Skin epidermis (tissue), 12 donors: Measurements from ENCODE around the gene THRSP.
A peak's percentile ranks its signal among the peaks of the same experiment; 100 is the strongest.
"Not testable (repeated sequence)": the region's sequence is repeated elsewhere in the genome, so short reads cannot be mapped to it uniquely, and the experiment has no call there.

Experiments
- H3K27ac ChIP-seq, 21 experiments: fragments of 200-600 bp; sonication (generic) in 11 of 21; one replicate each; pipeline ENCODE4 v1.5.0; 2020; ENCODE audit warnings: mild to moderate bottlenecking in 3 of 21, inconsistent platforms in 2 of 21, moderate library complexity in 2 of 21
- H3K4me3 ChIP-seq, 7 experiments: fragments of 200-600 bp; sonication (generic) in 2 of 7; one replicate each; pipeline ENCODE4 v1.5.0; 2020; ENCODE audit warnings: inconsistent platforms in 2 of 7, mild to moderate bottlenecking in 2 of 7, moderate library complexity in 1 of 7

The THRSP gene

GRCh38 chr11:78060533-78060932 is 3.1 kb upstream of the THRSP start:
- no peak overlapping the region for H3K4me3 ChIP-seq
- no peak overlapping the region for H3K27ac ChIP-seq

- H3K27ac ChIP-seq: peak overlapping the region in 2 of 21 experiments; percentile 24 to 51
- H3K4me3 ChIP-seq: no peak overlapping the region
Observed at GRCh38 chr11:78061088-78061920, 2.4 kb upstream of the THRSP start.

GRCh38 chr11:78061921-78062311 is 1.7 kb upstream of the THRSP start:
- peak overlapping the region in 1 of 21 experiments; percentile 51 for H3K27ac ChIP-seq
- H3K4me3 ChIP-seq: no peak overlapping the region

GRCh38 chr11:78062671-78063070 is 990 bp upstream of the THRSP start:
- H3K4me3 ChIP-seq: no peak overlapping the region
- H3K27ac ChIP-seq: peak overlapping the region in 1 of 21 experiments; percentile 51

GRCh38 chr11:78065203-78065602 is 1.5 kb downstream of the THRSP start:
- H3K4me3 ChIP-seq: no peak overlapping the region
- H3K27ac ChIP-seq: no peak overlapping the region

- peak overlapping the region in 1 of 21 experiments; percentile 15 for H3K27ac ChIP-seq
Observed at GRCh38 chr11:78066471-78066870, 2.8 kb downstream of the THRSP start.

GRCh38 chr11:78067704-78068103 is 4.0 kb downstream of the THRSP start:
- Histone ChIP-seq H3K4me3 (no peak overlapping the region), H3K27ac (no peak overlapping the region)

More at GRCh38 chr11:78066471-78066870, 2.8 kb downstream of the THRSP start:
- H3K4me3 ChIP-seq: no peak overlapping the region

GRCh38 chr11:78069465-78069864 is 5.8 kb downstream of the THRSP start:
- Histone ChIP-seq H3K4me3 (no peak overlapping the region), H3K27ac (peak overlapping the region in 1 of 21 experiments; percentile 2)

- no peak overlapping the region for H3K27ac ChIP-seq
- H3K4me3 ChIP-seq: no peak overlapping the region
Observed at GRCh38 chr11:78070621-78071020, 7.0 kb downstream of the THRSP start.

GRCh38 chr11:78071717-78072116 is 8.1 kb downstream of the THRSP start:
- Histone ChIP-seq H3K4me3 (no peak overlapping the region), H3K27ac (no peak overlapping the region)

GRCh38 chr11:78072455-78072854 is 8.8 kb downstream of the THRSP start:
- Histone ChIP-seq H3K4me3 (no peak overlapping the region), H3K27ac (no peak overlapping the region)

- Histone ChIP-seq H3K4me3 (no peak overlapping the region), H3K27ac (no peak overlapping the region)
Observed at GRCh38 chr11:78074756-78075155, 11.1 kb downstream of the THRSP start.

- no peak overlapping the region for H3K4me3 ChIP-seq
- no peak overlapping the region for H3K27ac ChIP-seq
Observed at GRCh38 chr11:78076733-78077403, 13.2 kb downstream of the THRSP start.

GRCh38 chr11:78077592-78077991 is 13.9 kb downstream of the THRSP start:
- H3K27ac ChIP-seq: not testable (repeated sequence)
- peak overlapping the region in 1 of 7 experiments; percentile 85 for H3K4me3 ChIP-seq

GRCh38 chr11:78078218-78079167 is 14.8 kb downstream of the THRSP start:
- peak overlapping the region; percentile 59 to 99 (median 85) for H3K4me3 ChIP-seq
- H3K27ac ChIP-seq: peak overlapping the region in 17 of 21 experiments; percentile 75 to 96 (median 90)

- H3K27ac ChIP-seq: peak within 1 kb of the TSS; percentile 51 to 96 (median 90)
- H3K4me3 ChIP-seq: peak within 1 kb of the TSS; percentile 59 to 99 (median 85)
Observed at GRCh38 chr11:78079232-78080083, 15.8 kb downstream of the THRSP start, which contains the start of gene NDUFC2. Gene NDUFC2, minus strand, starts transcription at chr11:78079862. Its CDS starts 118 bp downstream, at chr11:78079744.

- peak overlapping the region; percentile 51 to 96 (median 90) for H3K27ac ChIP-seq
Observed at GRCh38 chr11:78080084-78080817, 16.6 kb downstream of the THRSP start.

More at GRCh38 chr11:78080084-78080817, 16.6 kb downstream of the THRSP start:
- peak overlapping the region; percentile 59 to 99 (median 85) for H3K4me3 ChIP-seq
